Fibroblast of skin of left biceps (primary cell): ENCODE data around the gene TGFA.

ENCODE experiments used
- DNase-seq, 2 experiments: peaks; one replicate each; pipeline ENCODE4 v3.0.0-alpha.2; 2013; ENCODE audit warnings: low read depth in 2 of 2

Gene TGFA

GRCh38 chr2:70552501-70553333 is 909 bp downstream of the TGFA start:
- no peak for DNase-seq

- DNase-seq, result no peak
Observed at GRCh38 chr2:70551167-70551566, 2.5 kb downstream of the TGFA start.

- DNase-seq, result no peak
Observed at GRCh38 chr2:70549962-70550361, 3.7 kb downstream of the TGFA start.

GRCh38 chr2:70549064-70549710 is 4.4 kb downstream of the TGFA start:
- DNase-seq, result no peak

GRCh38 chr2:70548233-70548632 is 5.4 kb downstream of the TGFA start:
- DNase-seq, result no peak

GRCh38 chr2:70546885-70547284 is 6.7 kb downstream of the TGFA start:
- no peak for DNase-seq

GRCh38 chr2:70546376-70546775 is 7.2 kb downstream of the TGFA start:
- DNase-seq, result no peak

DNA sequence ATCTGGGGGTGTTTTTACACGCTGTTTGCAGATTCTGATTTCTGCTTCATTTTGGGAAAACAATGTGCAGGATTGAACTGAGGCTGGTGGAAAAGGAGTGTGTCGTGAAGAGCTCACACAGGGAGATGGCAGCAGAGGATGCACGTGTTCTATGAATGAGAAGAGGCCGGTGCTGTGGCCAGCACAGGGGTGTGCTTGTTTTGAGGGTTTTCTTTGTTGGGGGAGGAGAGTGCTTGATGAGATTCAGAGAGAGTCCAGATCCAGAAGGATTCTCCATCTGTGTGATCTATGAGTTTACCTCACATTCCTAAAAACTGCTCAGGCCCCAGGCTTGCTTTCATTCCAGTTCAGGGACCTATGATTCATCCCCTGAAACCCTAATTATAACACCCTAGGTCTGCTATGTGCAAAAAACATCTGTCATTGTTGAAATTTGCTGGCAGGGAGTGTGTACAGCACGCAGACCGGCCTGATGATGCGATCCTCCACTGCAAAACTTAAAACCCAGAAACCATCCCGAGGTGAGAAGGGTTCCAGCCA is 12.1 kb downstream of the TGFA start:
- DNase-seq, result peak in 1 of 2 experiments; percentile 6

DNA sequence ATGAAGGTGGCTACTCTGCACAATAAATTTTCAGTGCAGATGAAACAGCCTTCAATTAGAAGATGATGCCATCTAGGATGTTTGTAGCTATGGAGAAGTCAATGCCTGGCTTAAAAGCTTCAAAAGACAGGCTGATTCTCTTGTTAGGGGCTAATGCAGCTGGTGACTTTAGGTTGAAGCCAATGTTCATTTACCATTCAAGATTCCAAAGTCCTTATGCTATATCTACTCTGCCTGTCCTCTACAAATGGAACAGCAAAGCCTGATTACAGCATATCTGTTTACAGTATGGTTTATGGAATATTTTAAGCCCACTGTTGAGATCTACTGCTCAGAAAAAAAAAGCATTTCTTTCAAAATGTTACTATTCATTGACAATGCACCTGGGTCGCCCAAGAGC is 15.8 kb downstream of the TGFA start:
- DNase-seq, result no peak

DNA sequence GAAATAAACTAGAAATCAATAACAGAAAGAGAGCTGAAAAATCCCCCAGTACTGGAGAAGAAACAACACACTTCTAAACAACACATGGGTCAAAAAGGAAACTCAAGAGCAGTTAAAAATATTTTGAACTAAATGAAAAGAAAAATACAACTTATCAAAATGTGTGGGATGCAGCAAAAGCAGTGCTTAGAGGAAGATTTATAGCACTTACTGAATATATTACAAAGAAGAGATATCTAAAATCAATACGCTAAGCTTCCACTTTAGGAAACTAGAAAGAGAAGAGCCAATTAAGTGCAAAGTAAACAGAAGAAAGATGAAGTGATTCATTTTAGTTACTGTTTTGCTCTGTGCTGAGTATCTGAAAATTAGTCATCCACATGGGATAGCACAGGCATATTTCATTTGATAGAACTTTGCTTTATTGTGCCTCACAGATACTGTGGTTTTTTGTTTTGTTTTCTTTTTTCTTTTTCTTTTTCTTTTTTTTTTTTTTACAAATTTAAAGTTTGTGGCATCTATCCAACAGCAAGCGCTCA is 17.0 kb downstream of the TGFA start:
- DNase-seq, result no peak

DNA sequence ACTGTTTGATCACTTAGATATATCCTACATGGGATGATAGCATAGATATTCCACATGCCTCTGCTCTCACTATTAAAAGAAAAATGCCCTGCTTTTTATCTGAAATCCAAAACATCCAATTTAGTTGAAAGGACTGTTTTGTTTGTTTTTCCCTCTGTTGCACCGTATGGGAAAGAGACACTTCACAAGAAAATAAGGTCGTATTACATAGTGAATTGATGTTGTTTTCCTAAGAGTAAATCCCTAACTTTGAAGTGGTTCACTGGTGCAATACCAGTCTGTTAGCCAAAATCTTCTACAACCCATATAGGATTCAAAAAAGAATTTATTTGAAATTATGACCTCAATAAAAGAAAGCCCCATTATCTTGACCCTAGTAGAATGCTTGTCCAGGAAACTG is 18.1 kb downstream of the TGFA start:
- DNase-seq, result no peak

- no peak for DNase-seq
Observed at GRCh38 chr2:70534183-70534836, 19.3 kb downstream of the TGFA start.

- DNase-seq, result no peak
Observed at GRCh38 chr2:70532244-70532935, 21.2 kb downstream of the TGFA start.

GRCh38 chr2:70531419-70532086 is 22.1 kb downstream of the TGFA start:
- no peak for DNase-seq

DNA sequence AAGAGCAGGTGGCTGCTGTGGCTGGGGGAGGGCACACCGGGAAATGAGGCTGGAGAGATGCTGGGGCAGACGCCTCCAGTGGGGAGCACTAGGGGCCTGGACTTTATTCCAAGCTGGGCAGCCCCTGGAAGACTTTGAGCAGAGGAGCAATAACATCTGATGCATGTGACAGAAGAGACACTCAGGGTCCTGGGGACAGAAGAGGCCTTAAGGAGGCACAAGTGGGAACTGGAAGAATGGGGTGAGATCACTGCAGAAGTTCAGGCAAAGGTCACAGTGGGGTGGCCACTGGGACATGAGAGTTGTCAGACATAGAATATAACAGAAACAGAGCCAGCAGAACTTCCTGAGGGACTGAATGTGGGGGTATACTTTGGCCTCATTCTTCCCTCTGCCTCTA is 24.0 kb downstream of the TGFA start:
- no peak for DNase-seq

GRCh38 chr2:70528929-70529328 is 24.7 kb downstream of the TGFA start:
- no peak for DNase-seq

DNA sequence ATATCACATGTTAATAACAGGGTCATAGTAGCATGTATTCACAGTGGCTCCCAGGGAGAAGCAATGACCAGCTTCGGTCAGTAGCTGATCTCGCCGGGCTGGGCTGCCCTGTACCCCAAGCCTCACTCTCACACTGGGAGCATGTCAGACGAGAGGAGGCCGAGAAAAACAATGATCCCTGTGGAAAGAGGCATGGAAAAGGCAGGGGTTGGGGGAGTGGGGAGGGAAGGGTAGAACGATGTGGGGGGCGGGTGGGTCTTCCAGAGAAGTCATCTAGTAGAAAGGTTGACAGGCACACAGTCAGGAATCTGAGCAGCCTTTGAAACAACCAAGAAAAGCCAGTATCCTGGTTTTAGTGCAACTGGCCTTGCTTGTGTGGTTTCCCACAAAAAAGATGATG is 25.4 kb downstream of the TGFA start:
- DNase-seq, result no peak

DNA sequence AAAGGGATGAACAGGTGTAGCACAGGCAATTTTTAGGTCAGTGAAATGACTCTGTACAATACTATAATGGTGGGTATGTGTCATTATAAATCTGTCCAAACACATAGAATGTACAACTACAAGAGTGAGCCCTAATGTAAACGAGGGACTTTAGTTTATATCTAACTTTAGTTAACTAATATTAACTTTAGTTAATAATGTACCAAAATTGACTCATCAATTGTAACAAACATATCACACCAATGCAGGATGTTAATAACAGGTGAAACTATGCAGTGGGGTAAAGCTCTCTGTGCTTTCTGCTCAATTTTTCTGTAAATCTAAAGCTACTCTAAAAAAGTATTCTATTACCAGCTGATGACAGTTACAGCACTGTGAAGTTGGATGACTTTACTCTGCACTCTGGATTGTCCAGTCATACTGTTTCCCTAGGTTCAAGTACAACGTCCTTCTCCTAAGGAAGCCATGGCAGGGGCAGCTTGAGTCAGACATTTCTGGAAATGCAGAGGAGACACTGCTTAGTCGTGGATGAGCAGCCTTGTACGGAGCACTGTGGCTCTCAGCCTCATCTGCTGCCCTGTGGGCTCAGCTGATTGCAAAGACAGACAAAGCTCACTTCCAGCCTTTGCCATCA is 26.1 kb downstream of the TGFA start:
- no peak for DNase-seq

GRCh38 chr2:70526126-70526525 is 27.5 kb downstream of the TGFA start:
- no peak for DNase-seq

DNA sequence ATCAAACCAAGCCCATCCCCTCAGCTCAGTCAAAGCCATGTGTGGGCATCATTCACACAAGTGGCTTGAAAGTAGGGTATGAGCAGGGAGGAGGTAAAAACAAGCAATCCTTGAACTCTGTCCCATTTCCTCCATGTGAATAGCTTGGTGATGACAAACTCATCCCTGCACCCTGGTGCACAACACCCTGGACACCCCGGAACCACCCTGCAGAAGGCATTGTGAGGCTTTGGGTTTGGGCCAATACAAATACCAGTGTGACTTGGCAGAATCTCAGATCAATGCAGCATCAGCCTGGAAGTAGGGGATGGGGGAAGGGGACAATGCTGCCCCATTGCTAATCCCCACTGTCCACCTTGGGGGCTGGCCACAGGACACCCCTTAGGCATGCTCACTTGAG is 28.6 kb downstream of the TGFA start:
- no peak for DNase-seq
